IMR-90 (cell line): ENCODE measurements around the gene SRGAP3. TPM values are rescaled to one million over a fixed set of nuclear protein-coding genes. Genes with fewer than 3 reads are reported as not detected.

Experiments
- ATAC-seq: fragments of 200-7000 bp; cut with Tn5 transposase; 2 replicates; pipeline ENCODE4 v1.9.1; 2020; ENCODE audit warnings: low read depth, mild to moderate bottlenecking, moderate library complexity
- BruUV-seq: library from RNA; stranded (reverse); fragments of 400-500 nt; replicated peaks from 2 replicates; lab custom pipeline; 2021; lab: Mats Ljungman, UMichigan
- CTCF ChIA-PET: fragments of 300-600 bp; formaldehyde crosslinking; extraction: SDS; loops from one replicate; lab custom pipeline; 2021; ENCODE audit warnings: antibody characterized with exemption; lab: Yijun Ruan, JAX
- POLR2A ChIA-PET: fragments of 300-600 bp; sonication (Branson Sonifier 250); formaldehyde crosslinking; loops from one replicate; lab custom pipeline; 2022; ENCODE audit warnings: antibody characterized with exemption; ENCODE audit not compliant: unreplicated experiment; lab: Charles Lee
- DNase-seq: peaks from one replicate; pipeline ENCODE4 v3.0.0; 2013
- H2AFZ ChIP-seq: replicated peaks from 2 replicates; pipeline ENCODE3; 2013; ENCODE audit warnings: low read length, mild to moderate bottlenecking; ENCODE audit not compliant: poor library complexity
- H2AK5ac ChIP-seq: 2 replicates; pipeline ENCODE4 v1.6.1; 2013; ENCODE audit warnings: low read depth, low read length, inconsistent platforms
- H2AK9ac ChIP-seq: replicated peaks from 2 replicates; pipeline ENCODE3; 2013; ENCODE audit warnings: mild to moderate bottlenecking, low read depth, low read length, moderate library complexity; ENCODE audit not compliant: poor library complexity
- H2BK120ac ChIP-seq: 2 replicates; pipeline ENCODE4 v1.6.1; 2013; ENCODE audit warnings: low read depth, low read length, inconsistent platforms
- H2BK15ac ChIP-seq: 3 replicates; pipeline ENCODE4 v1.6.1; 2013; ENCODE audit warnings: low read depth, low read length, inconsistent platforms
- H2BK20ac ChIP-seq: 2 replicates; pipeline ENCODE4 v1.6.1; 2013; ENCODE audit warnings: low read depth, mild to moderate bottlenecking, inconsistent platforms, low read length, moderate library complexity
- H2BK5ac ChIP-seq: 2 replicates; pipeline ENCODE4 v1.6.1; 2013; ENCODE audit warnings: mild to moderate bottlenecking, low read depth, low read length, inconsistent platforms; ENCODE audit not compliant: poor library complexity, severe bottlenecking
- H3K14ac ChIP-seq: replicated peaks from 2 replicates; pipeline ENCODE4 v1.6.1; 2013; ENCODE audit warnings: low read depth, low read length, inconsistent platforms
- H3K18ac ChIP-seq: 2 replicates; pipeline ENCODE4 v1.6.1; 2013; ENCODE audit warnings: low read depth, low read length, control low read depth
- H3K23ac ChIP-seq: 2 replicates; pipeline ENCODE4 v1.6.1; 2013; ENCODE audit warnings: low read depth, low read length, inconsistent platforms
- H3K27ac ChIP-seq: 2 replicates; pipeline ENCODE4 v1.5.1; 2013; ENCODE audit warnings: mild to moderate bottlenecking, control low read depth, low read length; ENCODE audit not compliant: insufficient read depth
- H3K27me3 ChIP-seq: 2 replicates; pipeline ENCODE4 v1.6.1; 2013; ENCODE audit warnings: low read length; ENCODE audit not compliant: control insufficient read depth, insufficient read depth
- H3K36me3 ChIP-seq: 2 replicates; pipeline ENCODE4 v1.6.1; 2013; ENCODE audit warnings: low read length, mixed read lengths; ENCODE audit not compliant: control insufficient read depth, insufficient read depth
- H3K4ac ChIP-seq: 2 replicates; pipeline ENCODE4 v1.6.1; 2013; ENCODE audit warnings: low read depth, low read length, inconsistent platforms
- H3K4me1 ChIP-seq: 2 replicates; pipeline ENCODE4 v1.6.1; 2013; ENCODE audit warnings: low read length, mixed read lengths; ENCODE audit not compliant: control insufficient read depth, insufficient read depth
- H3K4me2 ChIP-seq: 2 replicates; pipeline ENCODE4 v1.6.1; 2013; ENCODE audit warnings: low read depth, mild to moderate bottlenecking, control low read depth, low read length, moderate library complexity
- H3K4me3 ChIP-seq: 2 replicates; pipeline ENCODE4 v1.5.1; 2013; ENCODE audit warnings: low read depth, mild to moderate bottlenecking, control low read depth, low read length, moderate library complexity; ENCODE audit not compliant: insufficient read depth
- H3K56ac ChIP-seq: 2 replicates; pipeline ENCODE4 v1.6.1; 2013; ENCODE audit warnings: low read length, inconsistent platforms; ENCODE audit not compliant: insufficient read depth; ENCODE audit errors: extremely low read depth
- H3K79me1 ChIP-seq, 2 experiments: 2 replicates each; pipeline ENCODE4 v1.6.1; 2013; ENCODE audit warnings: low read length in 2 of 2, inconsistent platforms in 1 of 2, low read depth in 1 of 2
- H3K9ac ChIP-seq: 2 replicates; pipeline ENCODE4 v1.6.1; 2013; ENCODE audit warnings: low read depth, low read length, control low read depth
- H3K9me1 ChIP-seq: 2 replicates; pipeline ENCODE4 v1.6.1; 2013; ENCODE audit warnings: low read length, inconsistent platforms; ENCODE audit not compliant: insufficient read depth
- H3K9me3 ChIP-seq: 2 replicates; pipeline ENCODE4 v1.6.1; 2013; ENCODE audit warnings: low read length; ENCODE audit not compliant: control insufficient read depth, insufficient read depth
- H4K20me1 ChIP-seq: 2 replicates; pipeline ENCODE4 v1.6.1; 2013; ENCODE audit warnings: low read length, inconsistent platforms; ENCODE audit not compliant: insufficient read depth
- H4K5ac ChIP-seq: 2 replicates; pipeline ENCODE4 v1.6.1; 2013; ENCODE audit warnings: mild to moderate bottlenecking, low read depth, low read length, control low read depth
- H4K8ac ChIP-seq, 2 experiments: 2 replicates each; pipeline ENCODE4 v1.6.1; 2013; ENCODE audit warnings: low read depth in 2 of 2, low read length in 2 of 2, control low read depth in 1 of 2, inconsistent platforms in 1 of 2
- H4K91ac ChIP-seq: 2 replicates; pipeline ENCODE4 v1.6.1; 2013; ENCODE audit warnings: low read depth, low read length, inconsistent platforms; ENCODE audit not compliant: insufficient read depth
- BHLHE40 ChIP-seq: fragments of 150-350 bp; IDR thresholded peaks from 2 replicates; pipeline ENCODE4 v1.6.1; 2016; ENCODE audit warnings: mild to moderate bottlenecking, low read depth, low read length
- CEBPB ChIP-seq: IDR thresholded peaks from 2 replicates; pipeline ENCODE4 v1.6.1; 2012; ENCODE audit warnings: low read depth, low read length, improper control_type of control experiment
- CHD1 ChIP-seq: IDR thresholded peaks from 2 replicates; pipeline ENCODE4 v1.6.1; 2012; ENCODE audit warnings: low read depth, low read length, improper control_type of control experiment
- FOS ChIP-seq: fragments of 150-350 bp; IDR thresholded peaks from 2 replicates; pipeline ENCODE4 v1.6.1; 2016; ENCODE audit warnings: low read depth, low read length
- MAFK ChIP-seq: IDR thresholded peaks from 2 replicates; pipeline ENCODE4 v1.6.1; 2012; ENCODE audit warnings: low read depth, low read length, improper control_type of control experiment
- MAZ ChIP-seq: IDR thresholded peaks from 2 replicates; pipeline ENCODE4 v1.6.1; 2012; ENCODE audit warnings: low read depth, mild to moderate bottlenecking, low read length, improper control_type of control experiment, moderate library complexity, borderline replicate concordance
- MXI1 ChIP-seq: IDR thresholded peaks from 2 replicates; pipeline ENCODE4 v1.6.1; 2012; ENCODE audit warnings: low read depth, mild to moderate bottlenecking, low read length, moderate library complexity, borderline replicate concordance
- POLR2A ChIP-seq: IDR thresholded peaks from 2 replicates; pipeline ENCODE4 v1.6.1; 2012; ENCODE audit warnings: mild to moderate bottlenecking, low read depth, low read length
- RFX5 ChIP-seq: IDR thresholded peaks from 2 replicates; pipeline ENCODE4 v1.8.0; 2012; ENCODE audit warnings: low read depth, mild to moderate bottlenecking, low read length, moderate library complexity
- SMC3 ChIP-seq: fragments of 150-350 bp; IDR thresholded peaks from 2 replicates; pipeline ENCODE4 v1.6.1; 2016; ENCODE audit warnings: low read depth, mild to moderate bottlenecking, antibody characterized with exemption, low read length, moderate library complexity
- WGBS, 2 experiments: methylation state at CpG; one replicate each; pipeline versions ENCODE4 v1.1.5 to v1.1.7; 2013; ENCODE audit warnings: missing lambda C conversion rate in 2 of 2; ENCODE audit not compliant: insufficient read length in 1 of 2; ENCODE audit errors: extremely low coverage in 2 of 2; 5-methylcytosine and 5-hydroxymethylcytosine counted together
- dilution Hi-C: fragments of 300-500 bp; cut with HindIII; formaldehyde crosslinking; loops from one replicate; pipeline ENCODE4 v1.14.3; 2018; ENCODE audit warnings: low sequenced_read_pairs; ENCODE audit not compliant: unreplicated experiment
- in situ Hi-C: fragments of 300-500 bp; cut with MboI; formaldehyde crosslinking; loops from 3 replicates; pipeline ENCODE4 v1.14.3; 2019; ENCODE audit warnings: low sequenced_read_pairs, inconsistent platforms, mixed read lengths
- intact Hi-C: fragments of 100-400 bp; cut with micrococcal nuclease; formaldehyde crosslinking; loops from 2 replicates; pipeline ENCODE4 v1.10.0; 2022
- polyA plus RNA-seq, 3 experiments: library from polyadenylated mRNA; depleted of rRNA; stranded (reverse); fragments of >200 nt; gene quantifications; 2 replicates each; pipeline ENCODE4 v1.2.3, GENCODE V29; 2012; ENCODE audit warnings: low replicate concordance in 1 of 3
- total RNA-seq: library from RNA; depleted of rRNA; stranded (reverse); fragments of >200 nt; gene quantifications from 2 replicates; pipeline ENCODE4 v1.2.3, GENCODE V29; 2012

Gene SRGAP3
- total and polyA plus RNA-seq, 2 of the 4 experiments (the other 2 are of a cell fraction): 0.68 to 1.4 TPM

GRCh38 chr3:9071936-9072666, 177.3 kb downstream of the SRGAP3 start:
- H2AFZ ChIP-seq: no peak overlapping the region
- H3K4me2 ChIP-seq: no peak overlapping the region
- TF ChIP-seq BHLHE40: no peak
- no peak for TF ChIP-seq CEBPB
- no peak for TF ChIP-seq POLR2A
- TF ChIP-seq MXI1: no peak
- TF ChIP-seq FOS: no peak
- no peak for TF ChIP-seq MAZ
- TF ChIP-seq RFX5: no peak
- no peak for TF ChIP-seq MAFK
- no peak for TF ChIP-seq SMC3
- no peak for TF ChIP-seq CHD1
- DNase-seq (no peak), ATAC-seq (no peak)
- no peaks in the 10 kb centered on the region for H3K9me3 ChIP-seq
- peaks cover 11% of the 10 kb centered on the region for H3K27me3 ChIP-seq
- no peak overlapping the region for H3K27ac ChIP-seq
- H3K4me1 ChIP-seq: no peaks in the 10 kb centered on the region
- H4K5ac ChIP-seq: no peak overlapping the region
- H2BK120ac ChIP-seq: no peak overlapping the region
- H2BK5ac ChIP-seq: no peak overlapping the region
- no peak overlapping the region for H2AK9ac ChIP-seq
- no peak overlapping the region for H4K91ac ChIP-seq
- H3K23ac ChIP-seq: no peak overlapping the region
- no peak overlapping the region for H3K4ac ChIP-seq
- dilution Hi-C loops (no loop called here), in situ Hi-C loops (loop anchor here (25.0 kb wide), 2 partner anchors 310 to 410 kb away; partner anchors contain the start of gene OXTR), intact Hi-C loops (no loop called here)
- H3K18ac ChIP-seq: no peak overlapping the region
- ChIA-PET POLR2A (interaction anchor here (0.5 kb wide), 1 partner anchor 116 kb away, joined by 3 read pairs; no protein-coding TSS in a partner anchor), CTCF (no interaction called here)
- no peak overlapping the region for H3K56ac ChIP-seq
- no peak overlapping the region for H3K4me3 ChIP-seq
- no peak overlapping the region for H2BK15ac ChIP-seq
- no peak overlapping the region for H4K8ac ChIP-seq
- no peak overlapping the region for H3K9ac ChIP-seq
- H3K14ac ChIP-seq: no peak overlapping the region
- no peaks in the 10 kb centered on the region for H3K36me3 ChIP-seq
- no peak overlapping the region for H2BK20ac ChIP-seq
- no peaks in the 10 kb centered on the region for H3K79me1 ChIP-seq
- no peaks in the 10 kb centered on the region for H3K9me1 ChIP-seq
- BruUV-seq: no TSS peak
- 53% methylated on average over 2 of the region's 10 CpGs; no CpG with 5 or more reads in 1 of the 2 experiments for WGBS, 2 experiments
- no peak overlapping the region for H2AK5ac ChIP-seq
- H4K20me1 ChIP-seq: no peaks in the 10 kb centered on the region
